ENCODE data around the gene RAD51B.
"Not testable (repeated sequence)": the region's sequence is repeated elsewhere in the genome, so short reads cannot be mapped to it uniquely, and the experiment has no call there.

RAD51B gene

GRCh38 chr14:68085742-68086141 is 266.2 kb downstream of the RAD51B start:
- no peak for DNase-seq

GRCh38 chr14:68088451-68088854 is 268.9 kb downstream of the RAD51B start:
- DNase-seq = no peak

GRCh38 chr14:68089146-68089731 is 269.7 kb downstream of the RAD51B start:
- DNase-seq = no peak

- DNase-seq = no peak
Observed at GRCh38 chr14:68094158-68094557, 274.6 kb downstream of the RAD51B start.

GRCh38 chr14:68094752-68095151 is 275.2 kb downstream of the RAD51B start:
- DNase-seq = no peak

- DNase-seq = no peak
Observed at GRCh38 chr14:68097727-68098126, 278.1 kb downstream of the RAD51B start.

GRCh38 chr14:68098834-68099233 is 279.3 kb downstream of the RAD51B start:
- no peak for DNase-seq

- DNase-seq = no peak
Observed at GRCh38 chr14:68099495-68100045, 280.0 kb downstream of the RAD51B start.

- not testable (repeated sequence) for DNase-seq
Observed at GRCh38 chr14:68101715-68102301, 282.2 kb downstream of the RAD51B start.

GRCh38 chr14:68103853-68104252 is 284.3 kb downstream of the RAD51B start:
- no peak for DNase-seq

- no peak for DNase-seq
Observed at GRCh38 chr14:68104518-68104917, 284.9 kb downstream of the RAD51B start.

- no peak for DNase-seq
Observed at GRCh38 chr14:68105816-68106215, 286.2 kb downstream of the RAD51B start.

GRCh38 chr14:68106456-68106855 is 286.9 kb downstream of the RAD51B start:
- DNase-seq = no peak

GRCh38 chr14:68106905-68107304 is 287.3 kb downstream of the RAD51B start:
- DNase-seq = no peak

- DNase-seq = no peak
Observed at GRCh38 chr14:68109132-68109900, 289.7 kb downstream of the RAD51B start.

GRCh38 chr14:68111097-68111852 is 291.7 kb downstream of the RAD51B start:
- DNase-seq = no peak

GRCh38 chr14:68111853-68112270 is 292.3 kb downstream of the RAD51B start:
- no peak for DNase-seq

- no peak for DNase-seq
Observed at GRCh38 chr14:68112442-68112841, 292.9 kb downstream of the RAD51B start.

GRCh38 chr14:68113343-68113930 is 293.9 kb downstream of the RAD51B start:
- DNase-seq = no peak

GRCh38 chr14:68115952-68116351 is 296.4 kb downstream of the RAD51B start:
- DNase-seq = not testable (repeated sequence)

GRCh38 chr14:68122651-68123050 is 303.1 kb downstream of the RAD51B start:
- no peak for DNase-seq

- no peak for DNase-seq
Observed at GRCh38 chr14:68124050-68124449, 304.5 kb downstream of the RAD51B start.

Data from inflammatory macrophage (primary cell).